Measurements from ENCODE around the gene SLC15A2. TPM values are rescaled to one million over a fixed set of nuclear protein-coding genes. Genes with fewer than 3 reads are reported as not detected.
"Not testable (repeated sequence)": the region's sequence is repeated elsewhere in the genome, so short reads cannot be mapped to it uniquely, and the experiment has no call there.

Gene SLC15A2, protein sequence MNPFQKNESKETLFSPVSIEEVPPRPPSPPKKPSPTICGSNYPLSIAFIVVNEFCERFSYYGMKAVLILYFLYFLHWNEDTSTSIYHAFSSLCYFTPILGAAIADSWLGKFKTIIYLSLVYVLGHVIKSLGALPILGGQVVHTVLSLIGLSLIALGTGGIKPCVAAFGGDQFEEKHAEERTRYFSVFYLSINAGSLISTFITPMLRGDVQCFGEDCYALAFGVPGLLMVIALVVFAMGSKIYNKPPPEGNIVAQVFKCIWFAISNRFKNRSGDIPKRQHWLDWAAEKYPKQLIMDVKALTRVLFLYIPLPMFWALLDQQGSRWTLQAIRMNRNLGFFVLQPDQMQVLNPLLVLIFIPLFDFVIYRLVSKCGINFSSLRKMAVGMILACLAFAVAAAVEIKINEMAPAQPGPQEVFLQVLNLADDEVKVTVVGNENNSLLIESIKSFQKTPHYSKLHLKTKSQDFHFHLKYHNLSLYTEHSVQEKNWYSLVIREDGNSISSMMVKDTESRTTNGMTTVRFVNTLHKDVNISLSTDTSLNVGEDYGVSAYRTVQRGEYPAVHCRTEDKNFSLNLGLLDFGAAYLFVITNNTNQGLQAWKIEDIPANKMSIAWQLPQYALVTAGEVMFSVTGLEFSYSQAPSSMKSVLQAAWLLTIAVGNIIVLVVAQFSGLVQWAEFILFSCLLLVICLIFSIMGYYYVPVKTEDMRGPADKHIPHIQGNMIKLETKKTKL
- 1 to 10 TPM; 7.1 to 7.5 TPM for total RNA-seq

DNA sequence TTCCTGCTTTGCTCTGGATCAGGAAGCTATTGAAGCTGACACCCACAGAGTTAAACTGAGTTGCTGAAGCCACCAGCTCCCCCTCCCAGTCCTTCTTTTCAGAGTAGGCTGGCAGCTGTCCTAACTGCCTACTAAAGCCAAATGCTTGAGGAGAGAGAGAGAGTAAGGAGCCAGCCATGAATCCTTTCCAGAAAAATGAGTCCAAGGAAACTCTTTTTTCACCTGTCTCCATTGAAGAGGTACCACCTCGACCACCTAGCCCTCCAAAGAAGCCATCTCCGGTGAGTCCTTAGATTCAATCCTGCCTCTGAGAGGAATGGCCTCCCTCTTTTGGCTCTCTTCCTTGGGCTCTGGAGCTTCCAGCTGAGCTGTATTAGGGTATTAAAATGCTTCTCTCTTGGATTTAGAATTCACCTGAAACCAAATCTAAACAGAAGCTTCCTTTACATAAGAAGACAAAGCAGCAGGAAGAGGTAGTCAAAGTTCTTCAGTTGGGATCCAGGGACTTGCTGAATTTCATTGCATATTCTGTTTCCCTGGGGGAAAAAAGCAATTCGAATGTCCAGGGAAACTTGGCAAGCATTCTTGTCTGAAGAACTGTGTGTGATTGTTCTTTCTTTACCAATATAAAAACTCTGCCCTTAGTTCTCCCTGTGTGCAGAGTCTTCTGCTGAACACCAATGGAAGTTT, at the start of gene SLC15A2:
TSS of gene SLC15A2 (plus strand) at position 101 of the 690 bp plus-strand sequence. CDS start at position 177, 76 bp downstream.
- no peaks in the 10 kb centered on the region for H3K9me3 Mint-ChIP-seq
- no peaks in the 10 kb centered on the region for H3K36me3 Mint-ChIP-seq (ENCODE audit: low read depth)
- no peak within 1 kb of the TSS for H3K27ac Mint-ChIP-seq
- H3K4me1 Mint-ChIP-seq: no peaks in the 10 kb centered on the region
- no peak for ATAC-seq (replicated peaks)
- H3K27me3 Mint-ChIP-seq: no peaks in the 10 kb centered on the region
- H3K4me3 Mint-ChIP-seq: no peak within 1 kb of the TSS

DNA sequence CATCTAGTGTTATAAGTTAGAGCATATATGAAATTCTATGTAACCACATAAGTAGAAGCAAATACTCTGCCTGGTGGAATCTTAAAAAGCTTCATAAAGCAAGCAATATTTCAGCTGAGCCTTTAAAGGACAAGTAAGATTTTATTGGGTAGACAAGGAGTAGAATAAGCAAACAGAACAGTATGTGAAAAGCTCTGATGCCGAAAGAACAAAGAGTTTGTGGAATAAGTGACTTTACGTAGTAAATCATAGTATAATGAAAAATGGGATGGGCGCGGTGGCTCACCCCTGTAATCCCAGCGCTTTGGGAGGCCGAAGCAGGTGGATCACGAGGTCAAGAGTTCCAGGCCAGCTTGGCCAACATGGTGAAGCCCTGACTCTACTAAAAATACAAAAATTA, 49.3 kb upstream of the SLC15A2 start:
- no peak for ATAC-seq (replicated peaks)
- Mint-ChIP-seq H3K9me3 (no peaks in the 10 kb centered on the region), H3K36me3 (ENCODE audit: low read depth) (peaks cover 28% of the 10 kb centered on the region), H3K27me3 (no peaks in the 10 kb centered on the region), H3K27ac (no peak overlapping the region), H3K4me3 (no peak overlapping the region), H3K4me1 (no peaks in the 10 kb centered on the region)

DNA sequence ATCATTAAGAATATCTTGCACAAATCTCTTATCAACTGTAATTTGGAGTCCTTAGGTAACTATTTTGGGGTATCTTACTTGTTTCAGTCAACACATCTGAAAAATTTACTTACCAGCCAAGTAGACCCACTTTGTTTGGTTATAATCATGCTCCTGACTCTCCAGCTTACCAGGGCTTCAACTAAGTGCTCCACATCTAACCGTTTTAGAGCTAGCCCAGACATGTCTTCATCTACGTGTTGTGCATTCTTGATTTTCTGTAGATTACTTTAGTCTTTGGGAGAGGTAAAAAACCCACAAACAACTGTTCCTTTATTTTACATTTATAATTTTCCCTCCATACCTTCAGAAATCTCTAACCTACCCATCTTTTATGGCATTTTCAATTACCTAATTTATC, 41.9 kb upstream of the SLC15A2 start:
- Mint-ChIP-seq H3K27ac (no peak overlapping the region), H3K9me3 (no peaks in the 10 kb centered on the region), H3K4me1 (no peaks in the 10 kb centered on the region), H3K36me3 (ENCODE audit: low read depth) (peaks cover 24% of the 10 kb centered on the region), H3K27me3 (no peaks in the 10 kb centered on the region), H3K4me3 (no peak overlapping the region)
- ATAC-seq (replicated peaks): no peak

DNA sequence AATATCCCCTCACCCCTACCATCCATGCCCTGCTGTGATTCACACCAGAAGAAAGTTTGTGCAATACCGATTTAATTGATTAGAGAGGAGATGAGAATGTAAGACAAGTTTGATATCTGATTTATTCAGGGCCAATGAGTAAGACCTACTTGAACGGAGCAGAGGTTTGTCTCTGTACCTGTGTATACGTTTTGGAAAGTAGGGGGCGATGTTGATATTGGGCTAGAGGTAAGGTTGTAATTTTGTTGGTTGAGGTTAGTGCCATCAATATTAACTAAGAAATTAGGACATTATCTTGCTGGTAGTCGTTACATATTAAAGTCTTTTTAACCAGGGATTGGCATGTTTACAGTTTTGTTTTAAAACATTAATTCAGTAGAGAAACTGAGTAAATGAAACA, 38.6 kb upstream of the SLC15A2 start:
- no peak overlapping the region for H3K4me3 Mint-ChIP-seq
- no peaks in the 10 kb centered on the region for H3K27me3 Mint-ChIP-seq
- H3K36me3 Mint-ChIP-seq (ENCODE audit: low read depth): peaks cover 42% of the 10 kb centered on the region
- ATAC-seq (replicated peaks): no peak
- H3K9me3 Mint-ChIP-seq: no peaks in the 10 kb centered on the region
- no peak overlapping the region for H3K27ac Mint-ChIP-seq
- H3K4me1 Mint-ChIP-seq: peaks cover under 1% of the 10 kb centered on the region

DNA sequence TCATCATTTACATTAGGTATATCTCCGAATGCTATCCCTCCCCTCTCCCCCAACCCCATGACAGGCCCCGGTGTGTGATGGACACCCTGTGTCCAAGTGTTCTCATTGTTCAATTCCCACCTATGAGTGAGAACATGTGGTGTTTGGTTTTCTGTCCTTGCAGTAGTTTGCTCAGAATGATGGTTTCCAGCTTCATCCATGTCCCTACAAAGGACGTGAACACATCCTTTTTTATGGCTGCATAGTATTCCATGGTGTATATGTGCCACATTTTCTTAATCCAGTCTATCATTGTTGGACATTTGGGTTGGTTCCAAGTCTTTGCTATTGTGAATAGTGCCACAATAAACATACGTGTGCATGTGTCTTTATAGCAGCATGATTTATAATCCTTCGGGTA, 36.4 kb upstream of the SLC15A2 start:
- not testable (repeated sequence) for H3K27ac Mint-ChIP-seq; ATAC-seq (replicated peaks); H3K27me3 Mint-ChIP-seq; H3K4me1 Mint-ChIP-seq; H3K4me3 Mint-ChIP-seq; H3K9me3 Mint-ChIP-seq
- peaks cover 53% of the 10 kb centered on the region for H3K36me3 Mint-ChIP-seq (ENCODE audit: low read depth)

DNA sequence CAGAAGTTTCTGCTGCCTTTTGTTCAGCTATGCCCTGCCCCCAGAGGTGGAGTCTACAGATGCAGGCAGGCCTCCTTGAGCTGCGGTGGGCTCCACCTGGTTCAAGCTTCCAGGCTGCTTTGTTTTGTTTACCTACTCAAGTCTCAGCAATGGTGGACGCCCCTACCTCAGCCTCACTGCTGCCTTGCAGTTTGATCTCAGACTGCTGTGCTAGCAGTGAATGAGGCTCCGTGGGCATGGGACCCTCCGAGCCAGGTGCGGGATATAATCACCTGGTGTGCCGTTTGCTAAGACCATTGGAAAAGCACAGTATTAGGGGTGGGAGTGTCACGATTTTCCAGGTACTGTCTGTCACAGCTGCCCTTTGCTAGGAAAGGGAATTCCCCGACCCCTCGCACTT, 31.0 kb upstream of the SLC15A2 start:
- not testable (repeated sequence) for H3K4me3 Mint-ChIP-seq; ATAC-seq (replicated peaks); H3K4me1 Mint-ChIP-seq; H3K27ac Mint-ChIP-seq; H3K27me3 Mint-ChIP-seq; H3K9me3 Mint-ChIP-seq
- H3K36me3 Mint-ChIP-seq (ENCODE audit: low read depth): peaks cover 30% of the 10 kb centered on the region

DNA sequence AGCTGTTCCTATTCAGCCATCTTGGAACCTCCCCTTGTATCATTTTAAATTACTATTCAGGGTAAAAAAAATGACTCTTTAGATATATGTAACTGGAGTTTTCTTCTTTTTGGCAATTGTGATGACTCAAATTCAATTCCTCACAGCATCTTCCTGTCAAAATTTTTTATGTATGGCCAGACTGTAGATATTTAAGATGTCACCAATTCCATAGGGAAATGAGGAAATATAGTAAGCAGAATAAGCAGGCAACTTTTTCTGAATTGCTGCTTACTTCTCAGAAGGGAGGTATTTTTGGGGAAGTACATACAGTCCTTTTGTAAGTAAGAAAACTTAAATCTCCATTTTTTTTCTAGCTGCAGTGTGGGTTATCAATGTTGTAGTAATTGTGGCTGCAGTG, 30.4 kb upstream of the SLC15A2 start:
- no peak for ATAC-seq (replicated peaks)
- Mint-ChIP-seq H3K9me3 (no peaks in the 10 kb centered on the region), H3K27me3 (no peaks in the 10 kb centered on the region), H3K27ac (no peak overlapping the region), H3K4me1 (peaks cover 7% of the 10 kb centered on the region), H3K4me3 (no peak overlapping the region), H3K36me3 (ENCODE audit: low read depth) (peaks cover 25% of the 10 kb centered on the region)

DNA sequence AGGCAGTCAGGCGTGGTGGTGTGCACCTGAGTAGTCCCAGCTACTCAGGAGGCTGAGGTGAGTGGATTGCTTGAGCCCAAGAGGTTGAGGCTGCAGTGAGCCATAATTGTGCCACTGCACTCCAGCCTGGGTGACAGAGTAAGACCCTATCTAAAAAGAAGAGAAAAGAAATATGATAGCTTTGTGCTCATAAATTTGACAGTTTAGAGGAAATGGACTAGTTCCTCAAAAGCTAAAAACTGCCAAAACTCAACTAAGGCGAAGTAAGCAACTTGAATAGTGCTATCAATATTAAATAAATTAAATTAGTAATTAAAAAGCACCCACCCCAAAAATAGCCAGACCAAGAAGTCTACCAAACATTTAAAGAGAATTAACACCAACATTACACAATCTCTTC, 24.5 kb upstream of the SLC15A2 start:
- Mint-ChIP-seq H3K4me1 (no peaks in the 10 kb centered on the region), H3K4me3 (no peak overlapping the region), H3K36me3 (ENCODE audit: low read depth) (peaks cover 16% of the 10 kb centered on the region), H3K9me3 (no peaks in the 10 kb centered on the region), H3K27ac (no peak overlapping the region), H3K27me3 (no peaks in the 10 kb centered on the region)
- no peak for ATAC-seq (replicated peaks)

DNA sequence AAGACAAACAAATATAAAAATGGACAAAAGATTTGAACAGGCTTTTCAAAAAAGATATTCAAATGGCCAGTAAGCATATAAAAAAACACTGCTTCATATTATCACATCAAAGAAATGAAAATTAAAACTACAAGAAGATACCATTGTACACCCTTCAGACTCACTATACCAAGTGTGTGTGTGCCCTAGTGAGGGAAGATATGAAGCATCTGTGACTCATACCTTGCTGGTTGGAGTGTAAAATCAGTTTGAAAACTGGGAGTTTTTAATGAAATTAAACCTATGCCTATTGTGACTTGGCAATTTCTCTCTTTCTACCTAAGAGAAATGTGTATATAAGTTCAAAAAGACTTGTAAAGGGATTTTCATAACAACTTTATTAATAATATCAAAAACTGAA, 23.5 kb upstream of the SLC15A2 start:
- H3K4me3 Mint-ChIP-seq: no peak overlapping the region
- no peaks in the 10 kb centered on the region for H3K9me3 Mint-ChIP-seq
- peaks cover 16% of the 10 kb centered on the region for H3K36me3 Mint-ChIP-seq (ENCODE audit: low read depth)
- no peak overlapping the region for H3K27ac Mint-ChIP-seq
- no peaks in the 10 kb centered on the region for H3K4me1 Mint-ChIP-seq
- ATAC-seq (replicated peaks): no peak
- H3K27me3 Mint-ChIP-seq: no peaks in the 10 kb centered on the region

DNA sequence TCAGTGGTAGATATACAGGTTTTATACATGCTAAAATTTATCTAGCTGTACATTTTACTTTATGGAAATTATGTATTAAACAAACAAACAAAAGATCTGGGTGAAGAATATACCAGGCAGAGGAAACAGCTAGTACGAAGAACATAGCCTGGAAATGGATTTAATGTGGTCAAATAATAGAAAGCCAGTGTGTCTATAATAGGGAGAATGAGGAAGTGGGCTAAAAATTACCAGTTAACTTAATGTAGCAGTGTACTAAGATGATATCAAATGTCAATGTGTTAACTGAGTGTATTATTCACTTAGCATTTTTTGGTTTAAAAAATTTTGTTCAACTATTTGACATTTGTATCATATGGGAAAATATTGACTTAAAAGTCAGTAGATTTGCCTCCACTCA, 22.8 kb upstream of the SLC15A2 start:
- H3K27ac Mint-ChIP-seq: no peak overlapping the region
- no peak for ATAC-seq (replicated peaks)
- no peaks in the 10 kb centered on the region for H3K4me1 Mint-ChIP-seq
- H3K27me3 Mint-ChIP-seq: no peaks in the 10 kb centered on the region
- H3K9me3 Mint-ChIP-seq: no peaks in the 10 kb centered on the region
- peaks cover 16% of the 10 kb centered on the region for H3K36me3 Mint-ChIP-seq (ENCODE audit: low read depth)
- no peak overlapping the region for H3K4me3 Mint-ChIP-seq

DNA sequence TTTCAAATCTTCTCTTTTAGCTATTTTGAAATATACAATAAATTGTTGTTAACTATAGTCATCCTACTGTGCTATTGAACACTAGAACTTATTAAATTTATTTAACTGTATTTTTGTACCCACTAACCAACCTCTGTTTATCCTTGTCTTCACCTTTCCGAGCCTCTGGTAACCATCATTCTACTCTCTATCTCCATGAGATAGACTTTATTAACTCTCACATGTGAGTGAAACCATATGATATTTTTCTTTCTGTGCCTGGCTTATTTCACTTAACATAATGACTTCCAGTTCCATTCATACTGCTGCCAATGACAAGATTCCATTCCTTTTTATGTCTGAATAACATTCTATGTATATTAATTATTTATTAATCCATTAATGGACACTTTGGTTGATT, 15.8 kb upstream of the SLC15A2 start:
- Mint-ChIP-seq H3K27ac (no peak overlapping the region), H3K9me3 (no peaks in the 10 kb centered on the region), H3K36me3 (ENCODE audit: low read depth) (peaks cover 7% of the 10 kb centered on the region), H3K27me3 (no peaks in the 10 kb centered on the region), H3K4me3 (no peak overlapping the region), H3K4me1 (no peaks in the 10 kb centered on the region)
- no peak for ATAC-seq (replicated peaks)

DNA sequence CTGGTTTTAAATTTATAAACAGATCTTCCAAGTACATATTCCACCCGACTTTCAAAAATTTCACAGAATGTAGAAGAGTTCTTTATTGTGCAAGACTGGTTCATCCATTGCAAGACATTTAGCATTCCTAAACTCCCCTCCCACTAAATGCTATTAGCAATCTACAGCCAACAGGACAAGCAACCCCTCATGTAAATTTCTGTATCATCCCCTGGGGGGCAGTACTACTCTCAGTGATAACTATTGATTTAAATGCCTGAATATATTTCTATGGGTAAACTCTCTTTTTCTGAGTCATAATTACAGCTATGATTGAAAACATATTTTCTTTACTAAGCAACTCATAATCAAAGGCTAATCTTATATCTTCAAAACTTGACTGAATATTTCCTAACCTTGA, 10.7 kb upstream of the SLC15A2 start:
- H3K9me3 Mint-ChIP-seq: no peaks in the 10 kb centered on the region
- no peak overlapping the region for H3K27ac Mint-ChIP-seq
- H3K27me3 Mint-ChIP-seq: no peaks in the 10 kb centered on the region
- ATAC-seq (replicated peaks): peak; percentile 51
- no peaks in the 10 kb centered on the region for H3K4me1 Mint-ChIP-seq
- H3K36me3 Mint-ChIP-seq (ENCODE audit: low read depth): peaks cover 4% of the 10 kb centered on the region
- no peak overlapping the region for H3K4me3 Mint-ChIP-seq

DNA sequence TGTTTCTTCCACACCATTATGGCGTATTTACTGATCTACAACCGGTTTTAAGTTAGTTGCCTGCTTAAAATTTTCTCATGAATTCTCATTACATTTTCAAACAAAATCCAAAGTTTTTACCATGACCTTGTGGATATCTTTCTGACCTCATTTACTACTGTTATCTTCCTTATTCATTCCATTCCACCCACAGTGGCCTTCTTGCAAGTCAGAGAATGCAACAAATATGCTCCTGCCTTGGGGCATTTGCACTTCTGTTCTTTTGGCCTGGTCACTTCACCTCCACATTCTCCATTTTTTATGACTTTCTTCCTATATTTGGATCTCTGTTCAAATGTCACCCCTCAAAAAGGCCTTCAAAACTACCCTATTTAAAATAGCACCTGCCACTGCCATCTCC, 8.8 kb upstream of the SLC15A2 start:
- H3K36me3 Mint-ChIP-seq (ENCODE audit: low read depth): peaks cover 4% of the 10 kb centered on the region
- no peak for ATAC-seq (replicated peaks)
- no peak overlapping the region for H3K4me3 Mint-ChIP-seq
- no peaks in the 10 kb centered on the region for H3K9me3 Mint-ChIP-seq
- no peaks in the 10 kb centered on the region for H3K27me3 Mint-ChIP-seq
- no peak overlapping the region for H3K27ac Mint-ChIP-seq
- H3K4me1 Mint-ChIP-seq: no peaks in the 10 kb centered on the region

DNA sequence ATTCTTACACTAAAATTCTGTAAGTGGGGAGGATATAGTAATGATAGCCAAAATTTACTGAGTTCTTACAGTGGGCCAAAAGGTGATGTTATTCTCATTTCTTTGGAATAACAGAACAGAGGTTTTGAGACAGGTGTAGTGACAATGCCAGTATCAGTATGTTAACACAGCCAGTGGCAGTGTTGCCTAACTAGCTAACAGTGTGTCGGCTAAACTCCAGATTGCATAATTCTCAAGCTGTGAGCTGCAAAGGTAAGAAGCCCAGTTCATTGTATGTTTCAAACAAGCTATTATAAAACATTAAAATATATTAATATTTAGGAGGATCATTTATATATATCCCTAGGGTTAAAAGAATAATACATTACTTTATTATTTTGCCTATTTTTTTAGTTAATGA, 920 bp downstream of the SLC15A2 start:
- Mint-ChIP-seq H3K4me3 (no peak overlapping the region), H3K4me1 (no peaks in the 10 kb centered on the region), H3K9me3 (no peaks in the 10 kb centered on the region), H3K27me3 (no peaks in the 10 kb centered on the region), H3K36me3 (ENCODE audit: low read depth) (no peaks in the 10 kb centered on the region), H3K27ac (no peak overlapping the region)
- no peak for ATAC-seq (replicated peaks)

DNA sequence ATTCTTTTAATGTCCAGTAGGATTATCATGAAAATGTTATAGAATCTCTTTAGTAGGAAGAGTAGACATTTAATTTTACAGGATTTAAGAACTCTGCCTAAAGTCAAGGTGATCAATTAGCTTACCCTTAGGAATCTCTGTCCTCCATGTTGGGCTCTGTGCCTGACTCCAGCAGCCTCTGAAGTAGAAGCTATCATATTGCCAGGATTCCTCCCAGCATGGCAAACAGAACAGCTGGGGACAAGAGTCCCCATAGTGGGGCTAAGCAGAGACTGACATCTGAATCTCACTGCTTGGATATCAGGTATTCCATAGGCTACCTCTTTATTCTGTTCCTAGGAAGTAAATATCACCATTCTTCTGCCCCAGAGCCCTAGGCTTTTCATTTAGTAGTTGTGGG, 1.5 kb downstream of the SLC15A2 start:
- ATAC-seq (replicated peaks): no peak
- no peaks in the 10 kb centered on the region for H3K36me3 Mint-ChIP-seq (ENCODE audit: low read depth)
- H3K27ac Mint-ChIP-seq: no peak overlapping the region
- H3K4me3 Mint-ChIP-seq: no peak overlapping the region
- no peaks in the 10 kb centered on the region for H3K4me1 Mint-ChIP-seq
- H3K27me3 Mint-ChIP-seq: no peaks in the 10 kb centered on the region
- no peaks in the 10 kb centered on the region for H3K9me3 Mint-ChIP-seq

Data from activated T-helper 17 cell treated with anti-CD3 and anti-CD28 coated beads, Interleukin-2, amount 50 U/mL, for 72 hours (primary cell).